ENCODE data around the gene NCKAP5. TPM values are rescaled to one million over a fixed set of nuclear protein-coding genes. Genes with fewer than 3 reads are reported as not detected.

Gene NCKAP5
- total RNA-seq, 1 experiment from 2014 or later: 3.2 TPM

- no peaks in the 10 kb centered on the region for H4K20me1 ChIP-seq (ENCODE audit: low read length)
- H3K79me2 ChIP-seq (ENCODE audit: low read length): no peaks in the 10 kb centered on the region
- H2AFZ ChIP-seq (ENCODE audit: low read length): no peak overlapping the region
- DNase-seq: no peak
- H3K4me1 ChIP-seq (ENCODE audit: insufficient read depth, low read length): no peaks in the 10 kb centered on the region
- H3K9me2 ChIP-seq (replicated peaks; ENCODE audit: low read length): no peaks in the 10 kb centered on the region
- intact Hi-C loops (cut with micrococcal nuclease): no loop called here
- no peaks in the 10 kb centered on the region for H3K36me3 ChIP-seq (ENCODE audit: low read depth, low read length)
- no peak overlapping the region for H3K9ac ChIP-seq (ENCODE audit: low read length)
- ChIA-PET CTCF (no interaction called here), POLR2A (ENCODE audit: unreplicated experiment) (no interaction called here)
- H3K4me2 ChIP-seq (ENCODE audit: low read length): no peak overlapping the region
- TF ChIP-seq EZH2phosphoT487 (IDR thresholded peaks at IDR 0.05; ENCODE audit: borderline replicate concordance, low read length): no peak
- TF ChIP-seq EZH2 (IDR thresholded peaks at IDR 0.05; ENCODE audit: low read length, unreplicated experiment): no peak
- no peak for TF ChIP-seq CTCF (conservative IDR thresholded peaks at IDR 0.05; ENCODE audit: low read depth, low read length)
- H3K27me3 ChIP-seq (ENCODE audit: low read length): no peaks in the 10 kb centered on the region
- H3F3A ChIP-seq (ENCODE audit: low read length, unreplicated experiment): no peaks in the 10 kb centered on the region
- ATAC-seq: no peak
- no TSS peak for BruUV-seq (replicated peaks)
- H3K27ac ChIP-seq (ENCODE audit: low read length): no peak overlapping the region
- no peaks in the 10 kb centered on the region for H3K9me3 ChIP-seq (ENCODE audit: low read length)
- H3K4me3 ChIP-seq (ENCODE audit: low read length): no peak overlapping the region
Observed at GRCh38 chr2:133122529-133122928, 445.7 kb downstream of the NCKAP5 start.

DNA sequence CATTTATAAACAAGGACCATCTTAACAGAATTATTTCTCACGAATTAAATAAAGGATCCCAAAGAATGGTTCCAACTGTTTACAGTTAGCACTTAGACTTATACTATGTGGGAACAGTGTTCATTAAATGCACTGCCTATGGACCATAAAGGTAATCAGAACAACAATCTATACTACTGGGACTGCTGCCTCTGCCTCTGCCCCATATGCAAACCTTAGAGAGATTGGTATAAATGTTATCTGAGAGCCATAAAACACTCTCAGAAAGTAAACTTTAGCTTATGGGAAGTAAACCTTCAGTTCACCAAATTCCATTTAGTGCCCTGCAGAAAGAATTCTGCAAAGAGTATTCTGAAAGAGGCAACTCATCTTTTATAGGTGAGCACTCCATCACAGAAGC is 448.0 kb downstream of the NCKAP5 start:
- DNase-seq: no peak
- intact Hi-C loops (cut with micrococcal nuclease): no loop called here
- Histone ChIP-seq H3K27ac (ENCODE audit: low read length) (no peak overlapping the region), H3K79me2 (ENCODE audit: low read length) (no peaks in the 10 kb centered on the region), H3K27me3 (ENCODE audit: low read length) (no peaks in the 10 kb centered on the region), H3K4me2 (ENCODE audit: low read length) (no peak overlapping the region), H3K4me1 (ENCODE audit: insufficient read depth, low read length) (no peaks in the 10 kb centered on the region), H3K4me3 (ENCODE audit: low read length) (no peak overlapping the region), H2AFZ (ENCODE audit: low read length) (no peak overlapping the region), H3K36me3 (ENCODE audit: low read depth, low read length) (no peaks in the 10 kb centered on the region), H3F3A (ENCODE audit: low read length, unreplicated experiment) (no peaks in the 10 kb centered on the region), H3K9me3 (ENCODE audit: low read length) (no peaks in the 10 kb centered on the region), H3K9me2 (replicated peaks; ENCODE audit: low read length) (no peaks in the 10 kb centered on the region), H3K9ac (ENCODE audit: low read length) (no peak overlapping the region), H4K20me1 (ENCODE audit: low read length) (no peaks in the 10 kb centered on the region)
- POLR2A ChIA-PET (ENCODE audit: unreplicated experiment): no interaction called here
- no TSS peak for BruUV-seq (replicated peaks)
- CTCF ChIA-PET: no interaction called here
- no peak for ATAC-seq
- TF ChIP-seq CTCF (conservative IDR thresholded peaks at IDR 0.05; ENCODE audit: low read depth, low read length) (no peak), EZH2 (IDR thresholded peaks at IDR 0.05; ENCODE audit: low read length, unreplicated experiment) (no peak)

DNA sequence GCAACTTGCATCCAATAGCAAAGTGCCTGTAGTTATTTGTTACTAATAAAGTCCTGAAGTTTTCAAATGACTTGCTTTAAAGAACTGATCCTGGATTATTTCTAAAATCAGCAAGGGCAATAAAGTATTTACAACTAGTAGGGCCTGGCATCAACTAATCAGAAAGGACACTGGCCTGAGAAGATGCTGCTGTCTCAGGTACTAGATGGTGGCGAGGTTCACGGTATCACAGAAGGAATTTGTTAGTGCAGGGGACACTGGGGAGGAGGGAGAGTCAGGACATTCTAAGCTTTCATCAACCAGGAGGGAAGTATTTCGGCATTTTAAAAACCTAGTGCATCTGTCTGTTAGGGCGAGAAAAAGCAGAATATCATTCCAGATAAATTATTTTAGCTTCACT is 458.1 kb downstream of the NCKAP5 start:
- Histone ChIP-seq H3K4me3 (ENCODE audit: low read length) (no peak overlapping the region), H3K4me2 (ENCODE audit: low read length) (peak overlapping the region; percentile 31; the same call in 1 of the 2 replicates), H3K9me2 (replicated peaks; ENCODE audit: low read length) (no peaks in the 10 kb centered on the region), H3K9ac (ENCODE audit: low read length) (no peak overlapping the region), H3K79me2 (ENCODE audit: low read length) (no peaks in the 10 kb centered on the region), H4K20me1 (ENCODE audit: low read length) (no peaks in the 10 kb centered on the region), H3K4me1 (ENCODE audit: insufficient read depth, low read length) (peaks cover 16% of the 10 kb centered on the region), H3K9me3 (ENCODE audit: low read length) (no peaks in the 10 kb centered on the region), H3K27me3 (ENCODE audit: low read length) (no peaks in the 10 kb centered on the region), H3K36me3 (ENCODE audit: low read depth, low read length) (no peaks in the 10 kb centered on the region), H3F3A (ENCODE audit: low read length, unreplicated experiment) (no peaks in the 10 kb centered on the region), H3K27ac (ENCODE audit: low read length) (peak overlapping the region; percentile 36; the same call in 1 of the 2 replicates), H2AFZ (ENCODE audit: low read length) (no peak overlapping the region)
- ChIA-PET CTCF (no interaction called here), POLR2A (ENCODE audit: unreplicated experiment) (no interaction called here)
- DNase-seq: no peak
- intact Hi-C loops (cut with micrococcal nuclease): no loop called here
- peak; percentile 35 for ATAC-seq
- BruUV-seq (replicated peaks): no TSS peak
- TF ChIP-seq EZH2phosphoT487 (IDR thresholded peaks at IDR 0.05; ENCODE audit: borderline replicate concordance, low read length) (no peak), EZH2 (IDR thresholded peaks at IDR 0.05; ENCODE audit: low read length, unreplicated experiment) (no peak), CTCF (conservative IDR thresholded peaks at IDR 0.05; ENCODE audit: low read depth, low read length) (no peak)

All from PC-3 (cell line).